Ovary (tissue), 3 donors: ENCODE data around the gene MED14.

Experiments
- CTCF ChIP-seq, 3 donors: fragments of 450-650 bp in 2 of 3; fragments of 200-600 bp in 1 of 3; IDR thresholded peaks; one replicate each; pipeline versions ENCODE4 v1.5.1 to v1.8.0; 2016 to 2022; ENCODE audit warnings: antibody characterized with exemption in 3 of 3, mild to moderate bottlenecking in 1 of 3
- EP300 ChIP-seq: sonication (generic); formaldehyde crosslinking; IDR thresholded peaks from one replicate; pipeline ENCODE4 v1.6.1; 2017; ENCODE audit warnings: antibody characterized with exemption
- POLR2A ChIP-seq: fragments of 450-650 bp; IDR thresholded peaks from one replicate; pipeline ENCODE4 v1.6.1; 2017; ENCODE audit warnings: antibody characterized with exemption, mild to moderate bottlenecking, moderate library complexity
- donor health status: DM: no; HTN: no; CAD: no.

DNA sequence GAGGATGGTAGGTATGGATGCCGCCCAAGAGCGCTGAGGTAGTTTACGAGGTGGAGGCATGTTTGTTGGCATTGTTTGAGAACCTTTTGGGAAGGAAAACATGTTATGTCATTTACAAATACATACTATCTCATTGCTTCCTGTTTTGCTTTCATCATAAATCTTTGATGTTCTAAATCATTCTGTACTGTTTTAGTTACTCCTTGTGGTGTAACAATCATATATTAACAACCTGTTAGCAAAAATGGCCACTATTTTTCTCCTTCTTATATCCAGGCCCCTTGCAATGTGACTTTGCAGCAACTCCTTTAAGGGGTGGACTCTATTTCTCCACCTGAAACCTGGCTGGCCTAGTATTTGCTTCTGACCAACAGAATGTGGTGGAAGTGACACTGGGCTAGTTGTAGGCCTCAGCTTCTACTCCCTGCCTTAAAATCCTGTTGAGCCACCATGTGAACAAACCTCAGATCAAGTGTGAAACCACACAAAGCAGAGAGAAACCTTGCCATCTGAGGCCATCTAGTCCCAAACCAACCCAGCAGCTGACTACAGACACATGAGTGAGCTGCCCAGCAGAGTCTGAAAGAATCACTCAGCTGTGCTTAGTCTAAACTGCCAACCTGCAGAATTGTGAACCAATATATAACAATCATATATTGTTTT is 72.1 kb downstream of the MED14 start:
- no peak for TF ChIP-seq CTCF (IDR thresholded peaks at IDR 0.05)
- no peak for TF ChIP-seq POLR2A
- no peak for TF ChIP-seq EP300
